ENCODE results near the gene MEA1.
"Not testable (repeated sequence)": the region's sequence is repeated elsewhere in the genome, so short reads cannot be mapped to it uniquely, and the experiment has no call there.

Gene MEA1

DNA sequence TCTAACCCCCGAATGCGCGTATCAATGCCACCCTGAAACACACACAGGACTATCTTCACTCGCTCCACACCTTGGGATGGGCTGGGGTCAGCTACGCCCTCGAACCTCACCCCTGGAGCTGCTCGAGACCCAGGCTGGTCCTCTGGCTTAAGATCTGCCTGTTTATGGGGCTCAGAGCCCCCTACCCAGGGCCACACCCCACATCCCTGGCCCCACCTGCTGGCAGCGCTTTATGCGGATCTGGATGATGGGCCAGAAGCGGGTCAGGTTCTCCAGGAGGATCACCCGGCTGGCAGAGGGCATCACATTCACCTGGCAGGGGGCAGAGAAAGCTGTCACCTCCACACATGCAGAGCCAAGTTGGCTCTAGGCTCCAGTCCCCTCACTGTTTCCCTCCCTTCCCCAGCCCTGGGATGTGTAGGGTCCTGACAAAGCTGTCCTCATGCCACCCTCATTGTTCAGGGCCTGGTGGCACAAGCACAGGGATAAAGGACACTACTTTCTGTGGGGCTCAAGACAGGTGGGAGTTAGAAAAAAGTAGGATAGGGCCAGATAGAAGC is 31.7 kb upstream of the MEA1 start:
- ChIA-PET CTCF (interaction anchor here (1.3 to 1.6 kb wide), 2 partner anchors 98 to 144 kb away, joined by 4 to 5 read pairs; no protein-coding TSS in a partner anchor), POLR2A (interaction anchor here (0.6 to 1.4 kb wide), 2 partner anchors 8 to 20 kb away, joined by 3 to 5 read pairs; partner anchors contain the start of gene CUL7)
- H3K4me3 ChIP-seq (ENCODE audit: low read depth, low read length), result no peak overlapping the region
- TF ChIP-seq, protein P1, sequence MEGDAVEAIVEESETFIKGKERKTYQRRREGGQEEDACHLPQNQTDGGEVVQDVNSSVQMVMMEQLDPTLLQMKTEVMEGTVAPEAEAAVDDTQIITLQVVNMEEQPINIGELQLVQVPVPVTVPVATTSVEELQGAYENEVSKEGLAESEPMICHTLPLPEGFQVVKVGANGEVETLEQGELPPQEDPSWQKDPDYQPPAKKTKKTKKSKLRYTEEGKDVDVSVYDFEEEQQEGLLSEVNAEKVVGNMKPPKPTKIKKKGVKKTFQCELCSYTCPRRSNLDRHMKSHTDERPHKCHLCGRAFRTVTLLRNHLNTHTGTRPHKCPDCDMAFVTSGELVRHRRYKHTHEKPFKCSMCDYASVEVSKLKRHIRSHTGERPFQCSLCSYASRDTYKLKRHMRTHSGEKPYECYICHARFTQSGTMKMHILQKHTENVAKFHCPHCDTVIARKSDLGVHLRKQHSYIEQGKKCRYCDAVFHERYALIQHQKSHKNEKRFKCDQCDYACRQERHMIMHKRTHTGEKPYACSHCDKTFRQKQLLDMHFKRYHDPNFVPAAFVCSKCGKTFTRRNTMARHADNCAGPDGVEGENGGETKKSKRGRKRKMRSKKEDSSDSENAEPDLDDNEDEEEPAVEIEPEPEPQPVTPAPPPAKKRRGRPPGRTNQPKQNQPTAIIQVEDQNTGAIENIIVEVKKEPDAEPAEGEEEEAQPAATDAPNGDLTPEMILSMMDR (IDR thresholded peaks at IDR 0.05; ENCODE audit: insufficient read depth, low read length, missing control alignments), result no peak
- no peak for DNase-seq (ENCODE audit: low read depth, low spot score)

- ChIA-PET POLR2A (interaction anchor here (0.6 kb wide), 1 partner anchor 1295 kb away, joined by 5 read pairs; no protein-coding TSS in a partner anchor), CTCF (interaction anchor here (0.7 to 0.8 kb wide), 2 partner anchors 11 to 99 kb away, joined by 3 read pairs; partner anchors contain the start of gene CUL7)
- H3K4me3 ChIP-seq (ENCODE audit: low read depth, low read length), result no peak overlapping the region
- TF ChIP-seq, protein P1 (IDR thresholded peaks at IDR 0.05; ENCODE audit: insufficient read depth, low read length, missing control alignments), result no peak
- DNase-seq (ENCODE audit: low read depth, low spot score), result no peak
Observed at GRCh38 chr6:43043310-43043709, 29.6 kb upstream of the MEA1 start.

DNA sequence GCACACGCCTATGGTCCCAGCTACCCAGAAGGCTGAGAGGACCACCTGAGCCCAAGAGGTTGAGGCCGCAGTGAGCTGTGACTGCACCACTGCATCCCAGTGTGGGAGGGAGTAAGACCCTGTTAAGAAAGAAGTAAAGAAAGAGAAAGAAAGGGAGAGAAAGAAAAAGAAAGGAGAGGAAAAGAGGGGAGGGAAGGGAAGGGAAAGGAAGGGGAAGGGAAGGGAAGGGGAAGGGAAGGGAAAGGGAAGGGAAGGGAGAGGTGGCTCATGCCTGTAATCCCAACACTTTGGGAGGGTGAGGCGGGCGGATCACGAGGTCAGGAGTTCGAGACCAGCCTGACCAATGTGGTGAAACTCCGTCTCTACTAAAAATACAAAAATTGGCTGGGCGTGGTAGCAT is 27.7 kb upstream of the MEA1 start:
- CTCF ChIA-PET; H3K4me3 ChIP-seq (ENCODE audit: low read depth, low read length); POLR2A ChIA-PET; DNase-seq (ENCODE audit: low read depth, low spot score): not testable (repeated sequence)

DNA sequence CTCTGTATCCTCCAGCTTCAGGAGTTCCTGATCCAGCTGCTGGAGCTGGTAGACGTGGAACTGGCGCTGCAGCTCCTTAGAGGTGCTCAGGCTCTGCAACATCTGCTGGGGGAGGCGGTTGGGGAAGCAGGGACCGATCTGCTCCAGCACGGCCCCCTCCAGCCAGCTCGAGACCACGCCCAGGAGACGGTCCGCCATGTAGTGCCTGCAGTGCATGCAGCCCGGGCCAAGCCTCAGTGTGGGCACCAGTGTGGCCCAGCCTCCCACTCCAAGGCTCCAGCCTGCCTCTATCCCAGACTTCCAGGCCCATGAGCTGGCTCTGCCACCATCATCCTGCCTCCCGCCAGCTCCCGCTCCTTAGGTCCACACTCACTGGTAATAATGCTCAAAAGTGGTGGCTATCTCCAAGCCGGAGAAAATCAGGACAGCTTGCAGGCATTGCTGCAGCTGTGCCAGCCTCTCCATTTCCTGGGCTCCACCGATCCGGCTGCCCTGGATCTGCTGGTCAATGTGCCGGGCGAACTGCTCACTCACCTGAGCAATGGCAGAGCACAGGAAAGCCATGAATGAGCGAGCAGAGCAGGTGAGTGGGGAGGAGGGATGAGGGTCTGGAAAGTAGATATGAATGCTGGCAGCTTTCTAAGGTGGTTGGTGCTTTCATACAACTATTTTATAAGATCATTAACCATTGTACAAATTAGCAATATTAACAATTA is 27.0 kb upstream of the MEA1 start:
- ChIA-PET CTCF (no interaction called here), POLR2A (no interaction called here)
- TF ChIP-seq, protein P1 (IDR thresholded peaks at IDR 0.05; ENCODE audit: insufficient read depth, low read length, missing control alignments), result no peak
- no peak overlapping the region for H3K4me3 ChIP-seq (ENCODE audit: low read depth, low read length)
- no peak for DNase-seq (ENCODE audit: low read depth, low spot score)

GRCh38 chr6:43038727-43039126 is 25.0 kb upstream of the MEA1 start:
- DNase-seq (ENCODE audit: low read depth, low spot score), result no peak
- POLR2A ChIA-PET, result interaction anchor here (0.9 kb wide), 1 partner anchor 14 kb away, joined by 3 read pairs; no protein-coding TSS in a partner anchor
- H3K4me3 ChIP-seq (ENCODE audit: low read depth, low read length), result no peak overlapping the region
- CTCF ChIA-PET, result interaction anchor here (1.7 kb wide), 1 partner anchor 32 kb away, joined by 6 read pairs; no protein-coding TSS in a partner anchor
- TF ChIP-seq, protein P1 (IDR thresholded peaks at IDR 0.05; ENCODE audit: insufficient read depth, low read length, missing control alignments), result no peak

DNA sequence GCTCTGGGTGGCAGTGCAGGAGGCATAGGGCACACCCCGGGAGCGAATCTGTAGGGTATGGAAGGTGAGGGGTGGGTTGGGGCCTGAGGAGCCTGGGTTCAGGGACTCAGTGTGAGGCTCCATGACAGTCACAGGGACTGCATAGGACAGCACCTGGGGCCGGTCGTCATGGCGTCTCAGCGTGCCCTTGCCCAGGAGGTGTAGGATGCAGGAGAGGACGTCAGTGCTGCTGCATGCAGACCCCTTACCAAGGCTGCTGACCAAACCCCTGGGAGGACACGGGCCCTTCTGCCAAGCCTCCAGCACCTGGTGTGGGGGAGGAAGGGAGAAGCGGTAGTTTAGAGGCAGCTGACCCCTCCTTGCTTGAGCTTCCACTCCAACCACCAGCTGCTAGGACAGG is 24.0 kb upstream of the MEA1 start:
- CTCF ChIA-PET, result no interaction called here
- POLR2A ChIA-PET, result interaction anchor here (0.7 to 0.9 kb wide), 3 partner anchors 13 to 16 kb away, joined by 3 read pairs; partner anchors contain the start of gene CUL7

More for the DNA sequence above, 24.0 kb upstream of the MEA1 start:
- no peak overlapping the region for H3K4me3 ChIP-seq (ENCODE audit: low read depth, low read length)
- no peak for DNase-seq (ENCODE audit: low read depth, low spot score)
- TF ChIP-seq, protein P1 (IDR thresholded peaks at IDR 0.05; ENCODE audit: insufficient read depth, low read length, missing control alignments), result no peak

Measured in AG04449 (cell line).